ENCODE results near the gene PNMA8C. TPM values are rescaled to one million over a fixed set of nuclear protein-coding genes. Genes with fewer than 3 reads are reported as not detected.

PNMA8C gene
- total RNA-seq, 1 experiment from 2014 or later = not detected

GRCh38 chr19:46391296-46392251 lies 37.2 kb downstream of the PNMA8C start:
- Histone ChIP-seq H3K4me3 (ENCODE audit: low read depth in 2 of 2, low read length in 2 of 2) (no peak overlapping the region), H3K4me1 (ENCODE audit: control insufficient read depth, insufficient read depth, low read length) (no peaks in the 10 kb centered on the region), H3K27me3 (ENCODE audit: control insufficient read depth, insufficient read depth, low read length) (no peaks in the 10 kb centered on the region), H3K27ac (ENCODE audit: low read length) (no peak overlapping the region), H3K36me3 (ENCODE audit: control insufficient read depth, insufficient read depth, low read length) (0 out of 2 replicates have a peak, but pooled peaks cover 2% of the 10 kb centered on the region), H3K9me3 (ENCODE audit: control insufficient read depth, insufficient read depth, low read depth, low read length) (no peaks in the 10 kb centered on the region)
- TF ChIP-seq SIN3A (IDR thresholded peaks at IDR 0.05; ENCODE audit: borderline replicate concordance, insufficient read depth, low read depth, low read length) (no peak), POLR2AphosphoS5 (IDR thresholded peaks at IDR 0.05; ENCODE audit: low read depth, low read length) (no peak), TCF7L2 (IDR thresholded peaks at IDR 0.05; ENCODE audit: low read depth, low read length) (no peak)
- TF ChIP-seq, protein P1, sequence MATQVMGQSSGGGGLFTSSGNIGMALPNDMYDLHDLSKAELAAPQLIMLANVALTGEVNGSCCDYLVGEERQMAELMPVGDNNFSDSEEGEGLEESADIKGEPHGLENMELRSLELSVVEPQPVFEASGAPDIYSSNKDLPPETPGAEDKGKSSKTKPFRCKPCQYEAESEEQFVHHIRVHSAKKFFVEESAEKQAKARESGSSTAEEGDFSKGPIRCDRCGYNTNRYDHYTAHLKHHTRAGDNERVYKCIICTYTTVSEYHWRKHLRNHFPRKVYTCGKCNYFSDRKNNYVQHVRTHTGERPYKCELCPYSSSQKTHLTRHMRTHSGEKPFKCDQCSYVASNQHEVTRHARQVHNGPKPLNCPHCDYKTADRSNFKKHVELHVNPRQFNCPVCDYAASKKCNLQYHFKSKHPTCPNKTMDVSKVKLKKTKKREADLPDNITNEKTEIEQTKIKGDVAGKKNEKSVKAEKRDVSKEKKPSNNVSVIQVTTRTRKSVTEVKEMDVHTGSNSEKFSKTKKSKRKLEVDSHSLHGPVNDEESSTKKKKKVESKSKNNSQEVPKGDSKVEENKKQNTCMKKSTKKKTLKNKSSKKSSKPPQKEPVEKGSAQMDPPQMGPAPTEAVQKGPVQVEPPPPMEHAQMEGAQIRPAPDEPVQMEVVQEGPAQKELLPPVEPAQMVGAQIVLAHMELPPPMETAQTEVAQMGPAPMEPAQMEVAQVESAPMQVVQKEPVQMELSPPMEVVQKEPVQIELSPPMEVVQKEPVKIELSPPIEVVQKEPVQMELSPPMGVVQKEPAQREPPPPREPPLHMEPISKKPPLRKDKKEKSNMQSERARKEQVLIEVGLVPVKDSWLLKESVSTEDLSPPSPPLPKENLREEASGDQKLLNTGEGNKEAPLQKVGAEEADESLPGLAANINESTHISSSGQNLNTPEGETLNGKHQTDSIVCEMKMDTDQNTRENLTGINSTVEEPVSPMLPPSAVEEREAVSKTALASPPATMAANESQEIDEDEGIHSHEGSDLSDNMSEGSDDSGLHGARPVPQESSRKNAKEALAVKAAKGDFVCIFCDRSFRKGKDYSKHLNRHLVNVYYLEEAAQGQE (IDR thresholded peaks at IDR 0.05; ENCODE audit: insufficient read depth in 1 of 2, low read depth in 2 of 2, low read length in 1 of 2) = no peak
- TF ChIP-seq, protein P2, sequence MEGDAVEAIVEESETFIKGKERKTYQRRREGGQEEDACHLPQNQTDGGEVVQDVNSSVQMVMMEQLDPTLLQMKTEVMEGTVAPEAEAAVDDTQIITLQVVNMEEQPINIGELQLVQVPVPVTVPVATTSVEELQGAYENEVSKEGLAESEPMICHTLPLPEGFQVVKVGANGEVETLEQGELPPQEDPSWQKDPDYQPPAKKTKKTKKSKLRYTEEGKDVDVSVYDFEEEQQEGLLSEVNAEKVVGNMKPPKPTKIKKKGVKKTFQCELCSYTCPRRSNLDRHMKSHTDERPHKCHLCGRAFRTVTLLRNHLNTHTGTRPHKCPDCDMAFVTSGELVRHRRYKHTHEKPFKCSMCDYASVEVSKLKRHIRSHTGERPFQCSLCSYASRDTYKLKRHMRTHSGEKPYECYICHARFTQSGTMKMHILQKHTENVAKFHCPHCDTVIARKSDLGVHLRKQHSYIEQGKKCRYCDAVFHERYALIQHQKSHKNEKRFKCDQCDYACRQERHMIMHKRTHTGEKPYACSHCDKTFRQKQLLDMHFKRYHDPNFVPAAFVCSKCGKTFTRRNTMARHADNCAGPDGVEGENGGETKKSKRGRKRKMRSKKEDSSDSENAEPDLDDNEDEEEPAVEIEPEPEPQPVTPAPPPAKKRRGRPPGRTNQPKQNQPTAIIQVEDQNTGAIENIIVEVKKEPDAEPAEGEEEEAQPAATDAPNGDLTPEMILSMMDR (IDR thresholded peaks at IDR 0.05) = no peak
- DNase-seq (ENCODE audit: low read depth, low spot score) = no peak
- in situ Hi-C loops (cut with HindIII; ENCODE audit: low pct_unique_long_range_greater_than_20kb, low sequenced_read_pairs) (no loop called here), intact Hi-C loops (cut with micrococcal nuclease; ENCODE audit: unreplicated experiment) (loop anchor here (10.0 kb wide), 1 partner anchor 107 kb away; no protein-coding TSS in a partner anchor)
- ChIA-PET CTCF (interaction anchor here (0.5 to 1.0 kb wide), 2 partner anchors 67 to 70 kb away, joined by 3 read pairs; no protein-coding TSS in a partner anchor), POLR2A (no interaction called here)
- ATAC-seq = no peak
- no TSS peak for BruUV-seq (replicated peaks)

DNA sequence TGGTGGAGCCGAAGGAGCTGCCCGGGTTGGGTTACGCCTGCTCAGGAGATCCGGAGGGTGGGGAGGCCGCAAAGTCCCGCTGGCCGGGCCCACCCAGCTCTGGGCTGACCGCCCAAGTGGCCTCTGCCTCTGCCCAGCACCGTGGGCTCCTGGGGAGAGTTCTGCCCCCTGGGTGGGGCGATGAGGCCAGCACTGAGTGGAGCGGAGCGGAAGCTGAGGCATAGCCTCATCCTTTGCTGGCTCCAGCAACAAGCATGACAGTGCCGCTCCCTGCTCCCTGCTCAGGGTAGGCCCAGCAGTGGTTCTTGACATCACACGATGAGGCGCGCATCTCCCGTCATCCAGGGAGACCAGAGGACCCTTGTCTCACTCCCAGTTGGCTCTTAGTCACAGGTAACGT lies 37.9 kb downstream of the PNMA8C start:
- H3K36me3 ChIP-seq (ENCODE audit: control insufficient read depth, insufficient read depth, low read length) = 0 out of 2 replicates have a peak, but pooled peaks cover 2% of the 10 kb centered on the region
- H3K9me3 ChIP-seq (ENCODE audit: control insufficient read depth, insufficient read depth, low read depth, low read length) = no peaks in the 10 kb centered on the region
- no peaks in the 10 kb centered on the region for H3K4me1 ChIP-seq (ENCODE audit: control insufficient read depth, insufficient read depth, low read length)
- no peak overlapping the region for H3K4me3 ChIP-seq (ENCODE audit: low read depth in 2 of 2, low read length in 2 of 2)
- no TSS peak for BruUV-seq (replicated peaks)
- ChIA-PET POLR2A (no interaction called here), CTCF (interaction anchor here (0.5 kb wide), 1 partner anchor 71 kb away, joined by 3 read pairs; no protein-coding TSS in a partner anchor)
- H3K27ac ChIP-seq (ENCODE audit: low read length) = no peak overlapping the region
- in situ Hi-C loops (cut with HindIII; ENCODE audit: low pct_unique_long_range_greater_than_20kb, low sequenced_read_pairs) = no loop called here
- intact Hi-C loops (cut with micrococcal nuclease; ENCODE audit: unreplicated experiment) = loop anchor here (10.0 kb wide), 1 partner anchor 106 kb away; no protein-coding TSS in a partner anchor
- ATAC-seq (no peak), DNase-seq (ENCODE audit: low read depth, low spot score) (no peak)
- TF ChIP-seq, protein P1 (IDR thresholded peaks at IDR 0.05; ENCODE audit: insufficient read depth in 1 of 2, low read depth in 2 of 2, low read length in 1 of 2) = no peak
- no peak for TF ChIP-seq SIN3A (IDR thresholded peaks at IDR 0.05; ENCODE audit: borderline replicate concordance, insufficient read depth, low read depth, low read length)
- TF ChIP-seq TCF7L2 (IDR thresholded peaks at IDR 0.05; ENCODE audit: low read depth, low read length) = no peak
- TF ChIP-seq POLR2AphosphoS5 (IDR thresholded peaks at IDR 0.05; ENCODE audit: low read depth, low read length) = no peak
- TF ChIP-seq, protein P2 (IDR thresholded peaks at IDR 0.05) = no peak
- no peaks in the 10 kb centered on the region for H3K27me3 ChIP-seq (ENCODE audit: control insufficient read depth, insufficient read depth, low read length)

Data from Panc1 (cell line).